ENCODE data around the gene TFPI.

- TF ChIP-seq CTCF (IDR thresholded peaks at IDR 0.05) (no peak), POLR2A (IDR thresholded peaks at IDR 0.05) (no peak)
These were observed 130.1 kb downstream of the TFPI start for GRCh38 chr2:187424146-187424545.

Measured in heart left ventricle (tissue), 13 donors.